HEK293T (cell line): ENCODE results near the gene PPM1J.

Experiments used
- FOXA1 ChIP-seq: fragments of 450-650 bp; IDR thresholded peaks from 2 replicates; pipeline ENCODE4 v1.6.1; 2016; ENCODE audit warnings: mild to moderate bottlenecking
- FOXM1 ChIP-seq: fragments of 450-650 bp; IDR thresholded peaks from 2 replicates; pipeline ENCODE4 v1.6.1; 2017; ENCODE audit warnings: mild to moderate bottlenecking, borderline replicate concordance
- L3MBTL2 ChIP-seq: fragments of 450-650 bp; conservative IDR thresholded peaks from 2 replicates; pipeline ENCODE4 v1.6.1; 2016; ENCODE audit warnings: mild to moderate bottlenecking
- PKNOX1 ChIP-seq: fragments of 450-650 bp; IDR thresholded peaks from 2 replicates; pipeline ENCODE4 v1.6.1; 2016
- SP1 ChIP-seq: fragments of 450-650 bp; IDR thresholded peaks from 2 replicates; pipeline ENCODE4 v1.6.1; 2017
- TARDBP ChIP-seq: fragments of 450-650 bp; IDR thresholded peaks from 2 replicates; pipeline ENCODE4 v1.6.1; 2016
- ZNF384 ChIP-seq: fragments of 450-650 bp; IDR thresholded peaks from 2 replicates; pipeline ENCODE4 v1.6.1; 2016

GRCh38 chr1:112714313-112715263 is 544 bp downstream of the PPM1J start:
- no peak for TF ChIP-seq TARDBP
- TF ChIP-seq FOXA1: no peak
- no peak for TF ChIP-seq SP1
- TF ChIP-seq ZNF384: no peak
- no peak for TF ChIP-seq PKNOX1
- TF ChIP-seq L3MBTL2: peak; percentile 65
- no peak for TF ChIP-seq FOXM1
